COR-L47 (cell line): ENCODE results near the gene GANAB.
"Not testable (repeated sequence)": the region's sequence is repeated elsewhere in the genome, so short reads cannot be mapped to it uniquely, and the experiment has no call there.

Experiments used
- DNase-seq: peaks from one replicate; lab custom pipeline; 2025; lab: John Stamatoyannopoulos, UW

The GANAB gene

GRCh38 chr11:62621567-62622470 is 24.6 kb downstream of the GANAB start, which contains the start of gene B3GAT3:
Gene B3GAT3, minus strand, starts transcription at chr11:62621986. Its CDS starts 39 bp downstream, at chr11:62621947.
- DNase-seq = peak; percentile 99

- DNase-seq = no peak
These were observed 25.3 kb downstream of the GANAB start for GRCh38 chr11:62621027-62621566.

- DNase-seq = not testable (repeated sequence)
These were observed 29.5 kb downstream of the GANAB start for GRCh38 chr11:62616957-62617356.

- no peak for DNase-seq
These were observed 30.9 kb downstream of the GANAB start for GRCh38 chr11:62615521-62615920.

- DNase-seq = no peak
These were observed 32.1 kb downstream of the GANAB start for GRCh38 chr11:62614275-62614674.

- DNase-seq = no peak
These were observed 33.1 kb downstream of the GANAB start for GRCh38 chr11:62613291-62613778.

GRCh38 chr11:62612366-62613290 is 33.8 kb downstream of the GANAB start, which contains the start of the genes EML3 and ROM1:
Gene EML3, minus strand, starts transcription at chr11:62612775. Its CDS starts 318 bp downstream, at chr11:62612457.
Gene ROM1, plus strand, starts transcription at chr11:62613257. Its CDS starts 25 bp downstream, at chr11:62613282.
- peak; percentile 53 for DNase-seq

GRCh38 chr11:62611705-62612365 is 34.6 kb downstream of the GANAB start:
- DNase-seq = no peak

- no peak for DNase-seq
These were observed 35.4 kb downstream of the GANAB start for GRCh38 chr11:62610814-62611704.

- DNase-seq = no peak
These were observed 36.0 kb downstream of the GANAB start for GRCh38 chr11:62610403-62610802.

- DNase-seq = no peak
These were observed 37.6 kb downstream of the GANAB start for GRCh38 chr11:62608776-62609175.

- DNase-seq = no peak
These were observed 38.7 kb downstream of the GANAB start for GRCh38 chr11:62607714-62608113.

- DNase-seq = no peak
These were observed 40.5 kb downstream of the GANAB start for GRCh38 chr11:62605902-62606301.

GRCh38 chr11:62605467-62605866 is 40.9 kb downstream of the GANAB start:
- no peak for DNase-seq

- no peak for DNase-seq
These were observed 41.8 kb downstream of the GANAB start for GRCh38 chr11:62604460-62605120.

GRCh38 chr11:62603776-62604299 is 42.6 kb downstream of the GANAB start:
- DNase-seq = no peak

GRCh38 chr11:62603072-62603408 is 43.4 kb downstream of the GANAB start:
- no peak for DNase-seq

- peak; percentile 62 for DNase-seq
These were observed 44.0 kb downstream of the GANAB start for GRCh38 chr11:62602141-62603071.
